OCI-LY3 (cell line): ENCODE measurements around the gene HHAT.

ENCODE experiments used
- H2AFZ ChIP-seq: fragments of 200-600, 300-600 bp; shearing (Covaris generic); 2 replicates; pipeline ENCODE4 v1.6.0; 2014; ENCODE audit warnings: antibody characterized with exemption, low read depth, low read length
- H3K27ac ChIP-seq: fragments of 200-600, 300-600 bp; sonication (generic); 2 replicates; pipeline ENCODE4 v1.5.1; 2014; ENCODE audit warnings: mild to moderate bottlenecking, low read length, moderate library complexity, mixed read lengths
- H3K27me3 ChIP-seq: fragments of 200-600, 300-600 bp; sonication (generic); 2 replicates; pipeline ENCODE4 v1.6.1; 2014; ENCODE audit warnings: low read depth, low read length, mixed read lengths
- H3K36me3 ChIP-seq: fragments of 200-600, 300-600 bp; sonication (generic); replicated peaks from 2 replicates; pipeline ENCODE3; 2014; ENCODE audit warnings: low read depth, low read length, mixed read lengths
- H3K4me1 ChIP-seq: fragments of 300-600, 200-600 bp; sonication (generic); 2 replicates; pipeline ENCODE4 v1.6.1; 2014; ENCODE audit warnings: low read length, mixed read lengths
- H3K4me2 ChIP-seq: fragments of 200-600, 300-600 bp; sonication (generic); 2 replicates; pipeline ENCODE4 v1.6.1; 2014; ENCODE audit warnings: low read length, mixed read lengths
- H3K4me3 ChIP-seq: fragments of 300-600, 200-600 bp; sonication (generic); 2 replicates; pipeline ENCODE4 v1.5.1; 2014; ENCODE audit warnings: antibody characterized with exemption, mild to moderate bottlenecking, low read length, moderate library complexity
- H3K79me2 ChIP-seq: fragments of 300-600, 200-600 bp; shearing (Covaris generic); 2 replicates; pipeline ENCODE4 v1.6.1; 2014; ENCODE audit warnings: mild to moderate bottlenecking, low read length, mixed read lengths
- H3K9ac ChIP-seq: fragments of 300-600, 200-600 bp; shearing (Covaris generic); 2 replicates; pipeline ENCODE4 v1.6.0; 2014; ENCODE audit warnings: mild to moderate bottlenecking, low read length, moderate library complexity
- H3K9me3 ChIP-seq: fragments of 200-600, 300-600 bp; shearing (Covaris generic); 2 replicates; pipeline ENCODE4 v1.6.1; 2014; ENCODE audit warnings: low read length, mixed read lengths; ENCODE audit not compliant: insufficient read depth
- H4K20me1 ChIP-seq: fragments of 200-600, 300-600 bp; sonication (generic); 2 replicates; pipeline ENCODE4 v1.6.1; 2016; ENCODE audit warnings: low read length, mixed read lengths; ENCODE audit not compliant: insufficient read depth
- EZH2phosphoT487 ChIP-seq: fragments of 200-600 bp; shearing (Covaris generic); IDR thresholded peaks from 2 replicates; pipeline ENCODE4 v1.6.1; 2018; ENCODE audit warnings: antibody characterized with exemption, mixed run types, low read depth
- TF ChIP-seq, protein P1 (sequence below): fragments of 200-600, 300-600 bp; sonication (generic); IDR thresholded peaks from 2 replicates; pipeline ENCODE4 v1.5.1; 2014; ENCODE audit warnings: antibody characterized with exemption, low read length, low read depth

The HHAT gene

DNA sequence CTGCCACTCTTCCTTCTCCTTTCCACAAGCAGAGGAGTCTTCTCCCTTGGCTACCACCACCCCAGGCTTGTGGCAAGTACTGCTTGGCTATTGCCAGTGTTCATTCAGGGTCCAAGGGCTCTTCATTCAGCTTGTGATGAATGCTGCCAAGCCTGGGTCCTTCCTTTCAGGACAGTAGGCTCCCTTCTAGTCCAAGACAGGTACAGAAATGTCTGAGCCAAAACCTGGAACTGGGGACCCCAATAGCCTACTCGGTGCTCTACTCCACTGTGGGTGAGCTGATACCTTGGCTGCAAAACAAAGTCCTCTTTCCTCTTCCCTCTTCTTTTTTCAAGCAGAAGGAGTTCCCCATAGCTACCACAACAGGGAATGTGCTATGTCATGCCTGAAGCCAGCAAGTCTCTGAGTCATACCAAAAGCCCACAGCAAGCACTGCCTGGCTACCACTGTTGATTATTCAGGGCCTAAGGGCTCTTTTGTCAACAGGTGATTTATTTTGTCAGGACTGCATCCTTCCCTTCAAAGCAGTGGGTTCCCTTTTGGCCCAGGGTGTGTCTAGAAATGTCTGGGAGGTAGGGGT, 268.9 kb downstream of the HHAT start:
- Histone ChIP-seq H3K27ac (no peak overlapping the region), H3K27me3 (0 out of 2 replicates have a peak, but pooled peaks cover 5% of the 10 kb centered on the region), H4K20me1 (no peaks in the 10 kb centered on the region), H2AFZ (no peak overlapping the region), H3K4me1 (peaks cover 7% of the 10 kb centered on the region; the same call in 1 of the 2 replicates), H3K79me2 (no peaks in the 10 kb centered on the region), H3K4me2 (no peak overlapping the region), H3K36me3 (no peaks in the 10 kb centered on the region), H3K9me3 (no peaks in the 10 kb centered on the region), H3K4me3 (no peak overlapping the region), H3K9ac (no peak overlapping the region)
- TF ChIP-seq, protein P1, sequence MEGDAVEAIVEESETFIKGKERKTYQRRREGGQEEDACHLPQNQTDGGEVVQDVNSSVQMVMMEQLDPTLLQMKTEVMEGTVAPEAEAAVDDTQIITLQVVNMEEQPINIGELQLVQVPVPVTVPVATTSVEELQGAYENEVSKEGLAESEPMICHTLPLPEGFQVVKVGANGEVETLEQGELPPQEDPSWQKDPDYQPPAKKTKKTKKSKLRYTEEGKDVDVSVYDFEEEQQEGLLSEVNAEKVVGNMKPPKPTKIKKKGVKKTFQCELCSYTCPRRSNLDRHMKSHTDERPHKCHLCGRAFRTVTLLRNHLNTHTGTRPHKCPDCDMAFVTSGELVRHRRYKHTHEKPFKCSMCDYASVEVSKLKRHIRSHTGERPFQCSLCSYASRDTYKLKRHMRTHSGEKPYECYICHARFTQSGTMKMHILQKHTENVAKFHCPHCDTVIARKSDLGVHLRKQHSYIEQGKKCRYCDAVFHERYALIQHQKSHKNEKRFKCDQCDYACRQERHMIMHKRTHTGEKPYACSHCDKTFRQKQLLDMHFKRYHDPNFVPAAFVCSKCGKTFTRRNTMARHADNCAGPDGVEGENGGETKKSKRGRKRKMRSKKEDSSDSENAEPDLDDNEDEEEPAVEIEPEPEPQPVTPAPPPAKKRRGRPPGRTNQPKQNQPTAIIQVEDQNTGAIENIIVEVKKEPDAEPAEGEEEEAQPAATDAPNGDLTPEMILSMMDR: no peak
- TF ChIP-seq EZH2phosphoT487: no peak

DNA sequence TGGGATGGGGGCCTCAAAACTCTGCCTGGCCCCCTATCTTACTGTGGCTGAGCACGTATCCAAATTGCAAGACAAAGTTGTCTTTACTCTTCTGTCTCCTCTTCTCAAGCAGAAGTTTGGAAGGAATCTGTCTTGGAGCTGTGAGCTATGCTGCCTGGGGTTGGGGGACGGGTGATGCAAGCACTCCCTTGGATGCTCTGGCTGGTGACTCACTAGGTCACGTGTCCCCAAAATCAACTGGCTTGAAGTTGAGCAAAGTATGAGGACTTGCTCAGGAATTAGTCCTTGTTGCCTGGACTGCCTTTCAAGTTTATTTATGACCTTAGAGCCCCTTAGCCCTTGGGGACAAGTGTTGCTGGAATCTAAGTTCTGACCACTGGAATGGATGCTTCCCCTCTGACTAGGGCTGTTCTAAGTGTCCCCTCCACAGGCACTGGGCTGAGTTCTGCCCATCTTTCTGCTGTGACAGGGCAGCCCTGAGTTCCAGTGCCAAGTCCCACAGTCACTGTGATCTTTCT, 269.5 kb downstream of the HHAT start:
- Histone ChIP-seq H3K27ac (no peak overlapping the region), H3K79me2 (no peaks in the 10 kb centered on the region), H3K27me3 (0 out of 2 replicates have a peak, but pooled peaks cover 2% of the 10 kb centered on the region), H3K9ac (no peak overlapping the region), H3K4me2 (no peak overlapping the region), H4K20me1 (no peaks in the 10 kb centered on the region), H3K36me3 (no peaks in the 10 kb centered on the region), H3K9me3 (no peaks in the 10 kb centered on the region), H3K4me1 (peaks cover 7% of the 10 kb centered on the region; the same call in 1 of the 2 replicates), H2AFZ (no peak overlapping the region), H3K4me3 (no peak overlapping the region)
- TF ChIP-seq, protein P1: no peak
- TF ChIP-seq EZH2phosphoT487: no peak

DNA sequence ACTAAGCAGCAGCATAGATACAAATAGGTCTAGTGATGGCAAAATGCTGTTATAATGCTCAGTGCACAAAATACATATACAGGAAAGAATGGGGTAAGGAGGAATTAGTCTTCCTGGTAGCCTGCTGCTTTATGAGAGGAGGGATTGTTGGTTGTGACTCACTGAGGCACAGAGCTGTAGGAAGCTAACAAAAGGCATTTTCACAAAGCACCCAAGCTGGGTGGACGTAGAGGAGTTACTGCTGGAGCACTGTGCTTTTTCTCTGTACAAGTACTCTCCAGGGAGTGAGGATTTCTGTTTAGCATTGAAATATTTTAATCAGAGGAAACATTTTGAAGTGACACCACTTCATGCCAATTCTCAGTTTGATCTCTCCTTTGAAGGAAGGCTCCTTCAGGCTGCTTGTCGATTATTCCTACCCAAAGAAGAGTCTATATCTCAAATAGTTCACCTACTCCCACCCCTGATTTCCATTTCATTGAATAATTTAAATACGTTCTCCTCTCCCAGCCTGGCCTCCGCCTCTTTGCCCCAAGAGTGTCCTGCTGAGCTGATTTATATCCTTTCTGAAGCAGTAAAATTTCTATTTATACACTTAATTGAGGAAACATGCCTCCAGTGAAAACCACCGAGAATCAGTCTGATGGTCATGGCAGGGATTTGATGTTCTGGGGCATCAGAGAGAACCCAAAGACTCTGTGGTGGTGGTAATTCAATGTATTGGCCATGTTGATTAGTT, 271.9 kb downstream of the HHAT start:
- Histone ChIP-seq H3K27me3 (no peaks in the 10 kb centered on the region), H3K4me1 (peaks cover 7% of the 10 kb centered on the region; the same call in 1 of the 2 replicates), H4K20me1 (no peaks in the 10 kb centered on the region), H3K79me2 (no peaks in the 10 kb centered on the region), H3K4me2 (no peak overlapping the region), H3K4me3 (no peak overlapping the region), H3K9ac (no peak overlapping the region), H3K36me3 (no peaks in the 10 kb centered on the region), H3K27ac (no peak overlapping the region), H3K9me3 (no peaks in the 10 kb centered on the region), H2AFZ (no peak overlapping the region)
- no peak for TF ChIP-seq EZH2phosphoT487
- TF ChIP-seq, protein P1: no peak

DNA sequence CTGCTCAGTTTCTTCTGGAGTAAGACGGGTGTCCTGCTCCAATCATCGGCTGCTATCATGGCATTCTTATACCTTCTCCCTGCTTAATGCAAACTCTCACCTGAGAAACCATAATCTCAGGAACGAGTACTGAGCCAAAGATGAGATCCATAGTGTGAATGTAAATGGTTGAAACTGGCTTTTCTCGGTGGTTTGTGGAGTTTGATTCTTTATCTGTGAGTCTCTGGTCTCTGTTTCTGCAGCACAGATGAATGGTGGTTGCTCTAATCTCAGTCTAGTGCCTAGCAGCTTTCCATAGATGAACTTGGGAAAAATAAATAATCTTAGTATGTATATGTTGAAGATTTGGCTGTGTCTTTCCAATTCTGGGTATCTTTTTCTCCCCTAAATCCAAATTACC, 274.4 kb downstream of the HHAT start:
- Histone ChIP-seq H3K9ac (no peak overlapping the region), H3K9me3 (no peaks in the 10 kb centered on the region), H3K27ac (no peak overlapping the region), H3K79me2 (no peaks in the 10 kb centered on the region), H4K20me1 (no peaks in the 10 kb centered on the region), H2AFZ (no peak overlapping the region), H3K36me3 (no peaks in the 10 kb centered on the region), H3K4me1 (peaks cover under 1% of the 10 kb centered on the region; the same call in 1 of the 2 replicates), H3K4me2 (no peak overlapping the region), H3K4me3 (no peak overlapping the region), H3K27me3 (no peaks in the 10 kb centered on the region; the same call in 1 of the 2 replicates)
- TF ChIP-seq, protein P1: no peak
- TF ChIP-seq EZH2phosphoT487: no peak
